GM18870 (cell line): ENCODE measurements around the gene CD300LD.

ENCODE experiments used
- ATAC-seq: cut with Tn5 transposase; IDR thresholded peaks from one replicate; pipeline ENCODE4 v1.9.1; 2021; ENCODE audit warnings: moderate library complexity; ENCODE audit not compliant: unreplicated experiment

CD300LD gene

GRCh38 chr17:74607221-74607620 is 15.1 kb upstream of the CD300LD start:
- no peak for ATAC-seq

DNA sequence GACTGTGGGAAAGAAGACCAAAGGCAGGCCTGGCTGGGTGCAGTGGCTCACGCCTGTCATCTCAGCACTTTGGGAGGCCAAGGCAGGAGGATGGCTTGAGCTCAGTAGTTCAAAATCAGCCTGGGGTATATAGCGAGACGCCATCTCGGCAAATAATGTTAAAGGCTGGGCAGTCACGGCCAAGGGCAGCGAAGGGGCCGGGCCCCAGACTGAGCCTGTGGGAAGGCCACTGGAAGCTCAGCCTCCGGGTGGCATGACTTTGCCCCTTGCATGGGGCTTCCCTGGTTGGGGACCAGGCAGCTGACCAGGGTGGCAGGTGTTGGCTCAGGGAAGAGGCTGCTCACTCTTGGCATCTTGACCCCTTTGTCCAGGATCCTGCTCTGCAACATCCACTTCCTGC is 14.0 kb upstream of the CD300LD start:
- no peak for ATAC-seq

DNA sequence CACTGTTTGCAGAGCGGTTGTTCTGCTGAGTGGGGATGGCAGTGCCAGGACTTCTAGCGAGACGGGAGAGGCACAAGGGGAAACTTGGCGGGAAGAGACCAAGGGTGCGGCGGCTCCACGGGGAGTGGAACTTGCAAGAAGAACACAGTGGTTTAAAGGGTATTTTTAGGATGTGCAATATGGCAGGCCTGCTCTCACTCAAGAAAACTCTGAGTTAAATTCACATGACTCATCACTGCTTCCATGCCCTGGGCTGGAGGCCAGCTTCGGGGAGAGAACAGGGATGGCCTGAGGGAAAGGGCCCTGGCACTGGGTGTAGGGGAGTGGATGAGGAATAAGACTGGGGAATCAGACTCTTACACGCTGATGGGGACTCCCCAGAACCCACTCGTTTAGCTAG is 13.3 kb upstream of the CD300LD start:
- ATAC-seq, result no peak

- ATAC-seq, result no peak
Observed at GRCh38 chr17:74604761-74605160, 12.7 kb upstream of the CD300LD start.

GRCh38 chr17:74604200-74604599 is 12.1 kb upstream of the CD300LD start:
- ATAC-seq, result no peak

DNA sequence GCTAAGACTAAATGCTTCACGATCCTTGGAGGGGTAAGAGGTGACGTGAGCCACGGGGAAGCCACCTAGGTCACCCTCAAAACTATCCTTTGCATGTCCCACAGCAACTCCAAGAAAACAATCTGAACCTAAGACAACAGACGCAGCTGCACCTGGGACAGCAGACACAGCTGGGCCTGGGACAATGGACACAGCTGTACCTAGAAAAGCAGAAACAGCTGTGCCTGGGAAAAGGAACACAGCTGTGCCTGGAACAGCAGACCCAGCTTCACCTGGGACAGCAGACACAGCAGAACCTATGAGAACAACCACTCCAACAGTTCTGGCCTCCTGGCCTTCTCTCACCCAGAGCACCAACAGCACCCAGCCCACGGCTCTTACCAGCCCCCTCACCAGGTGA is 11.7 kb upstream of the CD300LD start:
- ATAC-seq, result no peak

- no peak for ATAC-seq
Observed at GRCh38 chr17:74603037-74603635, 11.1 kb upstream of the CD300LD start.

DNA sequence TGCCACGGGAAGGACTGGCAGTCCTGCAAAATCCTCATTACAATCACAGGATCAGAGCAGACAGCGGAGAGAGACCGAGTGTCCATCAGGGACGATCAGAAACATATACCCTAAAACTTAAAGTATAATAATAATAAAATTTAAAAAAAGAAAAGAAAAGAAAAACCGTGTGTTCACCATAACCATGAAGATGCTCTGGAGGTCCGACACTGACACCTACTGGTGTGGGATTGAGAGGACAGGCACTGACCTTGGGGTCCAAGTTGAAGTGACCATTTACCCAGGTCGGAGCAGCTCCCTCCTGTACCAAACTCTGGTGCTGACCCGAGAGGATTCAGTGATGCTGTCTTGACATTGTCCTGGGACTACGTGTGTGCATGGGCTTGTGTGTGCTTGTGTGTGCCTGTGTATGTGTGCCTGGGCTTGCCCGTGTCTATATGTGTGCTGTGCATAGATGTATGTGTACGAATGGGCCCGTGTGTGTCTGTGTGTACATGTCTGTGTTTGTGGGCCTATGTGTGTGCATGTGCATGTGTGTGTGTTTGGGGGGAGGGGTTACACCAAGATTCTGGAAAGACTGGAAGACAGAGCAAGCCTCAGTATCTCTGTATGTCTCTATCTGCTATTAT is 10.0 kb upstream of the CD300LD start:
- no peak for ATAC-seq

- no peak for ATAC-seq
Observed at GRCh38 chr17:74599448-74599939, 7.4 kb upstream of the CD300LD start.

GRCh38 chr17:74599023-74599399 is 6.9 kb upstream of the CD300LD start:
- no peak for ATAC-seq

DNA sequence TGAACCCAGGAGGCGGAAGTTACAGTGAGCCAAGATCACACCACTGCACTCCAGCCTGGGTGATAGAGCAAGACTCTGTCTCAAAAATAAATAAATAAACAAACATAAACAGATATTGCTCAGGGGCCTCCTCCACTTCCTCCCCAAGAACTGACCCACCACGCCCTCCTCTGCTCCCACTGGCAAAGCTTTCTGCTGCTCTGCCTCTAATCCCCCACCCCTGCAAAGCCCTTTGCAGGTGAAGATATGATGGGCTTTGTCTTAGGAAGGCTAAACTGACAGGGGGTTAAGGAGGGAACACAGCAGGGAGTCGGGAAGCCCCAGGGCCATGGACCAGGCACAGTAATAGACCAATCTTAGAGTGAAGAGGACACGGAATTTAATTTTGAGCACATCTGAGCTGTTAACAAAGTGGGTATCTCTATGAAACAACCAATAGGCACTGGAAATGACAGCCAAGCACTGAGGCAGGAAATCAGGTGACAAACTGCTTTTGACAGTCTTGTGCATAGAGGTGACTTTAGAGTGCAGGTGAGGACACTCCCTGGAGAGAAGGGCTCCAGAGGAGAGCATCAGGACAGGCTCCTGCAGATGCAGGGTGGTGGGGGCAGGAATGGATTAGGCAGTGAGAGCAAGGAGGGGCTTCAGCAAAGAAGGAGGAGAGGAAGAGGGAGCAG is 6.4 kb upstream of the CD300LD start:
- ATAC-seq, result no peak

DNA sequence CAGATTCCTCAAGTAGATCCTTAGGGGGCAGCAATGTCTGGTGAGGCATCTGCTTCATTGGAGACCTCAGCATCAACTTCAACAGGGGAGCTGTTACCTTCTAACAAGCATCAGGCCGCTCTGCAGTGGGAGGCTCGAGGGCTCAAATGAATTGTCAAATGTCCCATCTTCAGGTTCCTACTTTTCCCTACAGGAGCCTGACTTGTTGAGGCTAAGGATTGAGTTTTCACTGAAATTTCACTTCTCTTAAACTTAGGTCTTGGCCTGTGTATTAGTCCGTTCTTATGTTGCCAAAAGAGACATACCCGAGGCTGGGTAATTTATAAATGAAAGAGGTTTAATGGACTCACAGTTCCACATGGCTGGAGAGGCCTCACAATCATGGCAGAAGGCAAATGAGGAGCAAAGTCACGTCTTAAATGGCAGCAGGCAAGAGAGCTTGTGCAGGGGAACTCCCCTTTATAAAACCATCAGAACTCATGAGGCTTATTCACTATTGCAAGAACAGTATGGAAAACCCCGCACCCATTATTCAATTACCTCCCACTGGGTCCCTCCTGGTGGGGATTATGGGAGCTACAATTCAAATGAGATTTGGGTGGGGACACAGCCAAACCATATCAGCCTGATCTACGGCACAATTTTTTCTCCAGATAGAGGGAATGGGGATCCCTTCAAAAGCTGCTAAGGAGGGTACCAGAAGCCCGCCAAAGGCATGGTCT is 5.1 kb upstream of the CD300LD start:
- ATAC-seq, result no peak

- ATAC-seq, result no peak
Observed at GRCh38 chr17:74595037-74595750, 3.1 kb upstream of the CD300LD start.

- ATAC-seq, result no peak
Observed at GRCh38 chr17:74591503-74591902, 580 bp downstream of the CD300LD start.

GRCh38 chr17:74585711-74586110 is 6.4 kb downstream of the CD300LD start:
- no peak for ATAC-seq

DNA sequence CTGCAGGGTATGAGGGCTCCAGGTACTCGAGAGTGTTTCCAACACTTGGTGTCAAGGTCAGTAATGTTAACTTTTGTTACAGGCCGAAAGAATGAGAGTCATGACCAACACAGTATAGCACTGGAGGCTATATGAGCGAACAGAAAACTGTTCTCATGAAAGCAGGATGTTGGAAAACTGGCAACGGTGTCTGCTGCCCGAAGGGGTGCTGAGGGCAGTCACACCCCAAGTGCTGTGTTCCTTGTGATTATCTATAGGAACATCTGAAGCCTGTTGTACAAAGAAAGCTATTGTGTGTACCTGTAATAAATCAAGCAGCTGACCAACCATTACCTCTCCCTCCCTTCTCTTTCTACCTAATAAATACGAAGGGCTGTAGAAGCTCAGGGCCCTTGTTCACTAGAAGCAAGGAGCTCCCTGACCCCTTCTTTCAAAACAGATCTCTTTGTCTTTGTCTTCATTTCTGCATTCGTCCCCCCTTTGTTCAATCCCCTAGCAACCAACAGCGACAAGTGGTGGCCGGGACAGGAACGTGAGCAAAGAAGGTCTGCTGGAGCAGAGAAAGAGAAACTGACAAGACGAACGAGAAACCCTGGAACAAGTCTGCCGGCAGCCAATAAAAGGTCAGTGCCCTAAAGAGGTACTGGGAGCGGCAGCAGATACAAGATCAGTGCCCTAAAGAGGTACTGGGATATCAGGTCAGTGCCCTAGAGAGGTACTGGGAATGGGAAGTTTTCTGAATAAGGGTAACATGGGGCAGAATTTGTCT is 7.6 kb downstream of the CD300LD start:
- ATAC-seq, result no peak

GRCh38 chr17:74582633-74583032 is 9.4 kb downstream of the CD300LD start:
- no peak for ATAC-seq

DNA sequence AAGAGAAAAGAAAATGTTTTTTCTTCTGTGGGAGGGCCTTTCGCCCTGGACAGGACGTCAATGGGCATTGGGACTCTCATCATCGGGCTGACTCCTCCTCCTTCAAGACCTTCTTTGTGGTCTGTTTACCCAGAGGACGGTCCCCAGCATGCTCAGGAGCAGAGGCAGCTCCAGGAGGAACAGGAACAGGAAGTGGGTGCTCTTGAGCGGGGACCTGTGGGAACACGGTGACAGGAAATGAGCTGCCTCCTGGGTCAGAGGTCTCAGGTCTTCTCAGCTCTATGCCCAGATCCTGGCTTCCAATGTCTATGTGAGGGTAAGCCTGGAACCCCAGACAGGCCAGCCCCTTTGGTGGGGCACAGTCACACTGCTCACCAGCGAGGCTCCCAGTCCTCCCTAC is 12.2 kb downstream of the CD300LD start:
- no peak for ATAC-seq

DNA sequence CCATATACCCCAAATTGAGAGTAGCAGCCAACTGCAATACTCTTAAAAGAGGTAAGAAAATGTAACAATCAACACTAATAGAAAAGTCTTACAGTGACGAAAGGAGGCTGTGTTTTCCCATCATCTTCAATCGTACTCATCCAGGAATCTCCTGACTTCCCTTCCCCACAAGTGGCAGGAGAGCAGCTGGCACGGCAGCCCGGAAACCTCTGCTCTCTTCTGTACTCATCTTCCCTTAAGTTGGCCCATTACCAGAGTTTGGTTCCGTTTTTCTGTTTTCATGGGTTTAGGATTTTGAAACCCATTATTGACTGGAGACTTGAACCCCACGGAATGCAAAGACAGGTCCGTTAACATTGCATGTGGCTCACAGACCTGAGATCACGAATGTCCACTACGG is 13.1 kb downstream of the CD300LD start:
- ATAC-seq, result no peak

- ATAC-seq, result no peak
Observed at GRCh38 chr17:74574489-74575142, 17.5 kb downstream of the CD300LD start.
